Neural progenitor cell (in vitro differentiated cells): ENCODE results near the gene OXT. TPM values are rescaled to one million over a fixed set of nuclear protein-coding genes. Genes with fewer than 3 reads are reported as not detected.

Experiments
- DNase-seq: peaks from one replicate; pipeline ENCODE4 v3.0.0-alpha.2; 2016; ENCODE audit warnings: low spot score
- H2AFZ ChIP-seq: fragments of 200-600 bp; sonication (generic); replicated peaks from 2 replicates; pipeline ENCODE4 v1.6.1; 2016; ENCODE audit warnings: antibody characterized with exemption
- H3F3A ChIP-seq: fragments of 200-600 bp; sonication (generic); 2 replicates; pipeline ENCODE4 v1.6.1; 2016; ENCODE audit warnings: antibody characterized with exemption, low read depth
- H3K27ac ChIP-seq: fragments of 200-600 bp; sonication (generic); 2 replicates; pipeline ENCODE4 v1.5.1; 2016; ENCODE audit warnings: mild to moderate bottlenecking
- H3K27me3 ChIP-seq: fragments of 200-600 bp; sonication (generic); 2 replicates; pipeline ENCODE4 v1.6.1; 2016; ENCODE audit warnings: mild to moderate bottlenecking, moderate library complexity
- H3K36me3 ChIP-seq: fragments of 200-600 bp; sonication (generic); 2 replicates; pipeline ENCODE4 v1.5.1; 2016
- H3K4me1 ChIP-seq: fragments of 200-600 bp; sonication (generic); 2 replicates; pipeline ENCODE4 v1.6.1; 2016; ENCODE audit warnings: mixed run types
- H3K4me2 ChIP-seq: fragments of 200-600 bp; sonication (generic); 2 replicates; pipeline ENCODE4 v1.6.1; 2016
- H3K4me3 ChIP-seq: fragments of 200-600 bp; sonication (generic); 2 replicates; pipeline ENCODE4 v1.5.1; 2016
- H3K79me2 ChIP-seq: fragments of 200-600 bp; sonication (generic); 2 replicates; pipeline ENCODE4 v1.6.1; 2016; ENCODE audit warnings: low read depth
- H3K9ac ChIP-seq: fragments of 200-600 bp; sonication (generic); 2 replicates; pipeline ENCODE4 v1.6.1; 2016
- H3K9me3 ChIP-seq: fragments of 200-600 bp; sonication (generic); 2 replicates; pipeline ENCODE4 v1.5.1; 2016; ENCODE audit warnings: low read depth
- H4K20me1 ChIP-seq: fragments of 200-600 bp; sonication (generic); 2 replicates; pipeline ENCODE4 v1.6.1; 2016; ENCODE audit warnings: low read depth
- H3K27ac Mint-ChIP-seq: 3 replicates; pipeline ENCODE4 v1.8.0; 2021; ENCODE audit warnings: mixed read lengths
- H3K27me3 Mint-ChIP-seq: 2 replicates; pipeline ENCODE4 v1.8.0; 2022; ENCODE audit warnings: low read depth, mild to moderate bottlenecking, inconsistent platforms, moderate library complexity, mixed read lengths; ENCODE audit not compliant: insufficient read depth
- H3K36me3 Mint-ChIP-seq: 3 replicates; pipeline ENCODE4 v1.8.0; 2021; ENCODE audit warnings: mixed read lengths
- H3K4me1 Mint-ChIP-seq: 3 replicates; pipeline ENCODE4 v1.8.0; 2021; ENCODE audit warnings: mixed read lengths
- H3K4me3 Mint-ChIP-seq: 3 replicates; pipeline ENCODE4 v1.8.0; 2021; ENCODE audit warnings: mild to moderate bottlenecking, moderate library complexity, mixed read lengths
- H3K9me3 Mint-ChIP-seq: 3 replicates; pipeline ENCODE4 v1.8.0; 2020; ENCODE audit warnings: mixed read lengths
- CTCF ChIP-seq: fragments of 200-600 bp; sonication (generic); IDR thresholded peaks from 2 replicates; pipeline ENCODE4 v1.5.1; 2017; ENCODE audit warnings: antibody characterized with exemption, mild to moderate bottlenecking
- EZH2 ChIP-seq: fragments of 200-600 bp; sonication (generic); IDR thresholded peaks from 2 replicates; pipeline ENCODE4 v1.6.1; 2017; ENCODE audit warnings: antibody characterized with exemption, mild to moderate bottlenecking, moderate library complexity
- EZH2phosphoT487 ChIP-seq: fragments of 200-600 bp; sonication (generic); IDR thresholded peaks from 2 replicates; pipeline ENCODE4 v1.6.1; 2017; ENCODE audit warnings: antibody characterized with exemption
- total RNA-seq: library from RNA; depleted of rRNA; stranded (reverse); fragments of >200 nt; gene quantifications from 2 replicates; pipeline ENCODE4 v1.2.3, GENCODE V29; 2015; ENCODE audit warnings: low replicate concordance

OXT gene
- total RNA-seq, 1 donor from 2014 or later, result not detected

DNA sequence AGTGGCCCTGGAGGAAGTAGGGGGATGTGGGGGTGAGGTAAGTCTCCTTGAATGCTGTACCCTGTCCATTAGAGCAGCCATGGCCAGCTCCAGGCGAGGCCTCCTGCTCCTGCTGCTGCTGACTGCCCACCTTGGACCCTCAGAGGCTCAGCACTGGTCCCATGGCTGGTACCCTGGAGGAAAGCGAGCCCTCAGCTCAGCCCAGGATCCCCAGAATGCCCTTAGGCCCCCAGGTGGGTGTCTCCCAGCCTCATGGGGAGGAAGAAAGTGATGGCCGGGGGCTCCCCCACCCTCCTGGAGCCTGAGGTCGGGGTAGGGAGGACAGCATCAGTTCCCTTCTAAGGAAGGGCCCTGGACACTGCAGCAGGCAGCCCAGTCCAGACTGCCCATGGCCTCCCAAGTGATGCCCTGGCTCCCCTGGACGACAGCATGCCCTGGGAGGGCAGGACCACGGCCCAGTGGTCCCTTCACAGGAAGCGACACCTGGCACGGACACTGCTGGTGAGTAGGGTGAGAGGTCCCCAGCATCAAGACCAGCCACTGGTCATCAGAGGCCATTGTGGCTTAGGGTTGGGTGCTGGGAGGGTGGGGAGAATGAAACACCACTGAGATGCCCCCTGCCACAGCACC lies 27.0 kb upstream of the OXT start:
- H3K36me3 Mint-ChIP-seq, result peaks cover 22% of the 10 kb centered on the region
- no peak overlapping the region for H3K27ac ChIP-seq
- H4K20me1 ChIP-seq, result peaks cover 14% of the 10 kb centered on the region
- H3F3A ChIP-seq, result peaks cover 11% of the 10 kb centered on the region
- no peak for DNase-seq
- H3K9me3 ChIP-seq, result no peaks in the 10 kb centered on the region
- H3K4me1 Mint-ChIP-seq, result peaks cover 23% of the 10 kb centered on the region
- peaks cover 3% of the 10 kb centered on the region for H3K27me3 Mint-ChIP-seq
- peaks cover 16% of the 10 kb centered on the region for H3K79me2 ChIP-seq
- H3K9me3 Mint-ChIP-seq, result no peaks in the 10 kb centered on the region
- H3K27me3 ChIP-seq, result no peaks in the 10 kb centered on the region
- peak overlapping the region; percentile 65 for H3K4me3 Mint-ChIP-seq
- no peak overlapping the region for H3K9ac ChIP-seq
- peaks cover 7% of the 10 kb centered on the region for H3K36me3 ChIP-seq
- TF ChIP-seq CTCF (no peak), EZH2phosphoT487 (no peak), EZH2 (no peak)
- H3K4me1 ChIP-seq, result peaks cover 3% of the 10 kb centered on the region
- no peak overlapping the region for H3K4me3 ChIP-seq
- H3K27ac Mint-ChIP-seq, result no peak overlapping the region
- H2AFZ ChIP-seq, result no peak overlapping the region
- H3K4me2 ChIP-seq, result no peak overlapping the region

GRCh38 chr20:3045042-3045815 lies 26.2 kb upstream of the OXT start:
- no peaks in the 10 kb centered on the region for H3K27me3 ChIP-seq
- peaks cover 11% of the 10 kb centered on the region for H3F3A ChIP-seq
- H3K27ac Mint-ChIP-seq, result peak overlapping the region; percentile 55
- peaks cover 5% of the 10 kb centered on the region for H3K27me3 Mint-ChIP-seq
- peaks cover 3% of the 10 kb centered on the region for H3K4me1 ChIP-seq
- peaks cover 14% of the 10 kb centered on the region for H4K20me1 ChIP-seq
- H3K4me3 ChIP-seq, result peak overlapping the region; percentile 85
- H3K9me3 Mint-ChIP-seq, result no peaks in the 10 kb centered on the region
- DNase-seq, result no peak
- H3K4me3 Mint-ChIP-seq, result peak overlapping the region; percentile 91
- peaks cover 7% of the 10 kb centered on the region for H3K36me3 ChIP-seq
- H3K9ac ChIP-seq, result no peak overlapping the region
- TF ChIP-seq CTCF (no peak), EZH2phosphoT487 (no peak)
- peak overlapping the region; percentile 91 for H3K4me2 ChIP-seq
- no peaks in the 10 kb centered on the region for H3K9me3 ChIP-seq
- peaks cover 16% of the 10 kb centered on the region for H3K79me2 ChIP-seq
- H2AFZ ChIP-seq, result peak overlapping the region; percentile 95
- H3K27ac ChIP-seq, result no peak overlapping the region
- peaks cover 22% of the 10 kb centered on the region for H3K36me3 Mint-ChIP-seq
- H3K4me1 Mint-ChIP-seq, result peaks cover 23% of the 10 kb centered on the region

DNA sequence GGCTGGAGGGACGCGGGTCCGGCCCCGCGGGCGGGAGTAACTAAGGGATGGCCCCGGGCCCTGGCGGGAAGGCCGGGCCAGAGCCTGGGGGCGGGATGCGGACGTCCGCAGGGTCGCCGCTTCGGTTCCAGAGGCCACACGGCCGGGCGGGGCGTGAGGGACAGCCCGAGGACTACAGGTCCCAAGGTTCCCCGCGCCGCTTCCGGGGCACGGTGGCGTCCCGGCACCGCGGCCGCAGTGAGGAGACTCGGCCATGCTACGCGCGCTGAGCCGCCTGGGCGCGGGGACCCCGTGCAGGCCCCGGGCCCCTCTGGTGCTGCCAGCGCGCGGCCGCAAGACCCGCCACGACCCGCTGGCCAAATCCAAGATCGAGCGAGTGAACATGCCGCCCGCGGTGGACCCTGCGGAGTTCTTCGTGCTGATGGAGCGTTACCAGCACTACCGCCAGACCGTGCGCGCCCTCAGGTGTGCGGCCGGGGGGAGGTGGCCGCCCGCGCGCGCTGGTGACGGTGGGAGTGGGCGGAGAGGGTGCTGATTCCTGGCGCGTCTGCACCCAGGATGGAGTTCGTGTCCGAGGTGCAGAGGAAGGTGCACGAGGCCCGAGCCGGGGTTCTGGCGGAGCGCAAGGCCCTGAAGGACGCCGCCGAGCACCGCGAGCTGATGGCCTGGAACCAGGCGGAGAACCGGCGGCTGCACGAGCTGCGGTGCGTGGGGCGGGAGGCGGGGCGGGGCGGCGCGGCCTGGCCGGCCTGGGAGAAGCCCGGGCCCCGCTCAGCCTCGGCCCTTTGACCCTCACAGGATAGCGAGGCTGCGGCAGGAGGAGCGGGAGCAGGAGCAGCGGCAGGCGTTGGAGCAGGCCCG lies 25.4 kb upstream of the OXT start, which contains the start of gene MRPS26:
Gene MRPS26, plus strand, starts transcription at position 237 of the 861 bp plus-strand sequence. Its CDS starts 17 bp downstream, at position 254.
- no peaks in the 10 kb centered on the region for H3K9me3 ChIP-seq
- H3K36me3 Mint-ChIP-seq, result peaks cover 22% of the 10 kb centered on the region
- peak within 1 kb of the TSS; percentile 91 for H3K4me3 Mint-ChIP-seq
- peaks cover 7% of the 10 kb centered on the region for H3K36me3 ChIP-seq
- H3K4me2 ChIP-seq, result peak within 1 kb of the TSS; percentile 91
- H3K79me2 ChIP-seq, result peaks cover 16% of the 10 kb centered on the region
- peaks cover 14% of the 10 kb centered on the region for H4K20me1 ChIP-seq
- peaks cover 16% of the 10 kb centered on the region for H3F3A ChIP-seq
- H3K27me3 Mint-ChIP-seq, result peaks cover 5% of the 10 kb centered on the region
- H3K9ac ChIP-seq, result peak within 1 kb of the TSS; percentile 78
- H3K4me3 ChIP-seq, result peak within 1 kb of the TSS; percentile 85
- peak within 1 kb of the TSS; percentile 55 for H3K27ac Mint-ChIP-seq
- H3K4me1 Mint-ChIP-seq, result peaks cover 23% of the 10 kb centered on the region
- H3K27ac ChIP-seq, result no peak within 1 kb of the TSS
- H3K4me1 ChIP-seq, result peaks cover 3% of the 10 kb centered on the region
- TF ChIP-seq EZH2phosphoT487 (peak; percentile 39), EZH2 (peak; percentile 32), CTCF (no peak)
- H3K9me3 Mint-ChIP-seq, result no peaks in the 10 kb centered on the region
- peak; percentile 97 for DNase-seq
- H2AFZ ChIP-seq, result peak within 1 kb of the TSS; percentile 95
- H3K27me3 ChIP-seq, result no peaks in the 10 kb centered on the region
